Central memory CD4-positive, alpha-beta T cell (primary cell): ENCODE results near the gene ESAM.

Experiments used
- DNase-seq: peaks from one replicate; pipeline ENCODE4 v3.0.0; 2022

Gene ESAM

DNA sequence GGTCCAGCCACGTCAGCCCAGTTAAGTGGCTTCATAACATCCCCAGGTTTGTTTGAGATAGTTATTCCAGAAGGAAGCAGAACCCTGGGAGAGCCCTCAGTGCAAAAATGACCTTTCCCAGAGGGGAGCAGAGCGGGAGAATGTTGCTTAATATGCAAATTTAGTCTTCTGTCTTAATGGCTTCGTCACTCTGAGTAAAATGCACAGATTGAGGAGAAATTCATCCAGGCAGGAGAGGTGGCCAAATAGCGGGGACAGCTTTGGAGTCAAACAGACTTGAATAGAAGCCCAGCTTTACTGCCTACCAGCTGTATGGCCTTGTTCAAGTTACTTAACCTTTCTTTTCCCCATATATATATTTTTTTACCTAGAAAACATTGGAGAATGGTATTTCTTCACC lies 34.6 kb downstream of the ESAM start:
- no peak for DNase-seq

DNA sequence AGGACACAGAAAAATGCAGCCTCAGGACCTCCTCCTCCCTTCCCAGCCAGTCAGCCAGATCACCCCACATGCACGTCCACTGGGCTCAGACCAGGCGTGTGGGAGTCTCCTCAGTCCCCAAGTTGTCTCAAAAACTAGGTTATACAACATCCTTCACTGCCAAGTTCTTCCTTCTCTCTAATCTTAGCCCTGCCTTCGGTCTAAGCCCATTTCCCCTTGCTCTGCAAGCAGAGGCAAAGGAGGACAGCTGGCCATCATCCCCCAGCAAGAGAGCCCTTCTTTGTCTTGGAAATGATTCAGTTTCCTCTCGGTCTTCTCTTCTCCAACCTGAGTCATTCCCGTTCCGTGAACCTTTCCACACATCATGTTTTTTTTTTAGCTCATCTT lies 36.4 kb downstream of the ESAM start:
- DNase-seq = no peak

DNA sequence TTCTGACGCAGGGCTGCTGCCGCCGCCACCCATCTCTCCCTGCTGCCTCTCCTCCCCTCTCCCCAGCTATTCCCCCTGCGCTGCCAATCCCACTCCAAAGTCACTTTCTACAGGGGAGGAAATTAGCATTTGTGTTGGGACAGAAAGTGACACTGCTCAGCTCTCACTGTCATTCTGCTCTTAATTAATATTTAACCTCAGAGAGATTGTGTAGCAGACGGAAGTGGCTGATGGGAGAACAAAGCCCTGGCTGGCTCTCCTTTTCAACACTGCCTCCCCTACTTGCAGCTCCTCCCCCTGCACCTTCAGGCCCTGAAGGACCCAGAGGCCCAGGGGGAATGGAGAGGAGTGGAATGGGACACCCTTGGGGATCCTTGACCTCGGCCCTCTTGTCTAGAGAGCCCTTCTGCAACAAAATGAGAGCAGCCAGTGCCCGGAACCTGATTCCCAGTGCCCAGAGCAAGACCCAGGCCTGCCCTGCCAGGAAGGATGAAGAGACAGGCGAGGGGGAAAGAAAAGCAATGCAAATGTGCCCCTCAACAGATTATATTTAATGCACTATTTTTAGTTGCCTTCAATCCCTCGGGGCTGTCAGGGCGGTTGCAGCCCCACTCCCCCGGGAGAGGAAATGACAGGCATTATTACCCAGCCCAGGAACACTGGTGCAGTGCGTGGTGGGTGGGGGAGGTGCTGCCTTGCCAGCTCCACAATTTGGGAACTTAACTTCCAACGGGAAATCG lies 36.9 kb downstream of the ESAM start:
- DNase-seq = no peak

DNA sequence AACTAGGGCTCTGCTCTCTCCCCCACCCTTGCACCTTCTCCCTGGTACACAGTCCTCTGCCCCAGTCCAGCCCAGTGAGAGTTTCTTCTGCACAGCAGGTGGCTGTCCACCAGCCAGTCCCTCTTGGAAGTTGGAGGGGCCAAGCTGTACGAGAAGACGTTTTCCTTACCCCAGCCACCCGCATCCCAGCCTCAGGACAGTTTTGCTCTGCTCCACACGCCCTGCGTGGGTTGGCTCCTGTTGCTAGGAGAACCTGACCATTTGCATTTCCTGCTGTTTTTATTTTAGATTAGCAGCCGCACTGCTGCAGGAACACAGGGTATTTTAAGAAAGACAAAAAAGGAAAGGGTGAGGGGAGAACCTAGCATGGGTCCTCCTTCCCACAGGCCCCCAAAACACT lies 39.9 kb downstream of the ESAM start:
- DNase-seq = no peak

DNA sequence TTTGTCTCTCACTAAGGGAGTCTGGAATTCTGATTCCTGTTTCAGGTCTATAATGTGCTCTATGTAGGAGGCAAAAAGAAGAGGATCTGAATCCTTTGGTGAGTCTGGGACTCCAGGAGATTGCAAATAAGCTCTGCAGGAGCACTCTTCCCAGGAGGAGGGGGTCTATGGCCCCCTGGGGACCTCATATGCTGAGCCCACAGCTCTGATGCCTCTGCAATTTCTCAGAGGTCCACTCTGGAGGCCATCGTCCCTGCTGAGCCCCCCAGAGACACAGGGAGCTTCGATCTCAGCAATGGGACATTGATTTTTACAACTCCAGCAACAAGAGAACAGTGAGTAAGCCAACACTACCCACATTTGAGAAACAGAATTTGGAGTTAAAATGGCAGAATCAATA lies 42.6 kb downstream of the ESAM start:
- DNase-seq = no peak

DNA sequence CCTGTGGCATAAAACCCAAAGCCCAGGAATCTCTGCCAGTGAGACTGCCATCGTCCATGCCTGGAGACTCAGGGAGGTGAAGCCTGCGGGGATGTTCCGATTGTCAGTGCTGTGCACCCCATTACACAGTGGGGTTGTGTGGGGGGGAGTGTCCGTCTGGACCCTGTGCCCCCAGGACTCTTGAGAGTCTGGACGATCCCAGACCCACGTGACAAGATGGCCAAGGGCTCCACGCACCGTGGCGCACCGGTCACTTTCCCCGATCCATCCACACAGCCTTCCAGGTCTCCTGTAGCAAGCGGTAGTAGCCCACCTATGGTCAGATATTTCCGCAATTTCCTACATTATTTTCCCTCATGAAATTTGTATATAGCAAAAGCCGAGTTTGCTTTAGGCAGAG lies 43.3 kb downstream of the ESAM start:
- no peak for DNase-seq

DNA sequence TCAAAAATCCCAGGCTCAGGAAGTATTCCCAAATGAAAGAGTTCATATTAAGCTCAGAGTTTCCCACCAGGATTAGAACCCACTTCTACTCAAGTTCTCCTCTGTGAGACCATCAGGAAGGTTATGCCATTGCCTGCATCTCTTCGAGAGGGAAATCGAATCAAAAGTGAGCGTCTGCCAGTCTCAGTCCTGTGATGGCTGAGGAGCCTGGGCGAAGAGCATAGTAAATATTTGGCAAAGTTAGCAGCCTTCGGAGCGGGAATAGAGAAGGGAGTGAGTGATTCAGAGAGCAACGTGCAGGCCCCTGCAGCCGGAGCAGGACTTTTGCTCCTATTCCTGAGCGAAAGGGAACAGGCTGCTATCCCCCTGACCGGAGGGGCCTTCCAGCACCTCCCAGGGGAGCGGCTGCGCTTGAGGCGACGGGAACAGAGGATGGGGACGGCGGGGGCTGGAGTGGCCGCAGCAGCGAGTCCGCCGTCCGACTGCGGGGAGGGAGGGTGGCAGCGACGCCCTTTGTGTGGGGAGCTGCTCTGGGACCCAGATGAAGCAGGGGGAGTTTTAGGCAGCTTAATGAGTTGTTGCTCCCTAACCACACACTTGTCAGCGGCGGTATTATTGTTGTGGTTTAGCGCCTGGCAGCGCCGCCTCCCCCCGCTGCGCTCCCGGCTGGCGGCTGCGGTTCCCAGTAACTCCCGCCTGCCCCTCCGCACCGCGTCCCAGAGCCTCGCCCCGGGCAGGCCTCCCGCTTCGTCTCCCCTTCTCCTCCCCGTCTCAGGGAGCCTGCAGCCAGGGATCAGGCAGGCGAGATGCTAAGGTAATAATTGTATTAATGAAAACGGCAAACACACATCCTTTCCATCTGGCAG lies 44.1 kb downstream of the ESAM start:
- DNase-seq = peak; percentile 21

DNA sequence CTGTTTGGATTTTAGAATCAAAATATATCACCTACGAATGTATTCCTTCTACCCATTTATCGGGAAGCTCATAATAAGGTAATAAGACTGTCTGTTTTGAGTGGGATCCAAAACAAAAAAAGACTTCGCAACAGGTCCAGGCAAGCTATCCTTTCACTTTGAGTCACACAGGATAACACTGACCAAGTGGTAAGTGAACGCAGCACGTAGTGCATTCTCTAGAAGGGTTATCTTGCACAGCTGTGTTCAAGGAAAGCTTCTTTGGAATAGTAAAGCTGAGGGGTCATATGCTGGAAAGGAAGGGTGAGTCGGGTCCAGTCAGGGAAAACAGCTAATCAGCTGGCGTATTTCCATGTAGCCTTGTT lies 44.7 kb downstream of the ESAM start:
- DNase-seq = no peak

DNA sequence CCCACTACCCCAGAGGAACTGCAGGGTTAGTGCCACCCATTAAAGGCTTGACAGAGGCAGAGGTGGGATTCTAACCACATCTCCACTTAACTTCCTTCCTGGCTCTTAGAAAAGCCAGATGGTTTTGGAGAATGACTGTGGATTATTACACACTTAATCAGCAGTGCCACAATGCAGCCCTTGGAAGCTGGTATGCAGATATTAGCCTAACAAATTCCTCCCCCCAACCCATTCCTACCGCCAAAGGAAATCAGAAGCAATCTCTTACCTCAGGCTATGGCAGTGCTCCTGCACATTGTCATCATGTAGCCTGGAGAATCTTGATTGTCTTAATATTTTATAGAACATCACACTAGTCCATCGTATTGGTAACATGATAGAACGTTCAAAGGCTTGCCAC lies 45.5 kb downstream of the ESAM start:
- no peak for DNase-seq

DNA sequence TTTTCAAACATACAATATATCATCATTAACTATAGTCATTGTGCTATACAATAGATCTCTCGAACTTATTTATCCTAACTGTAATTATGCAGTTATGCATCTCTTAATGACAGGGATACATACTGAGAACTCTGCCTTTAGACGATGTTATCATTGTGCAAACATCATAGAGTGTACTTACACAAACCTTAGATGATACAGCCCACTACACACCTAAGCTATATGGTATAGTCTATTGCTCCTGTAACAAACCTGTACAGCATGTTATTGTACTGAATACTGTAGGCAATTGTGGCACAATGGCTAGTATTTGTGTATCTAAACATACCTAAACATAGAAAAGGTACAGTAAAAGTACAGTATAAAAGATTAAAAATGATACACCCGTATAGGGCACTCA lies 49.7 kb downstream of the ESAM start:
- no peak for DNase-seq

DNA sequence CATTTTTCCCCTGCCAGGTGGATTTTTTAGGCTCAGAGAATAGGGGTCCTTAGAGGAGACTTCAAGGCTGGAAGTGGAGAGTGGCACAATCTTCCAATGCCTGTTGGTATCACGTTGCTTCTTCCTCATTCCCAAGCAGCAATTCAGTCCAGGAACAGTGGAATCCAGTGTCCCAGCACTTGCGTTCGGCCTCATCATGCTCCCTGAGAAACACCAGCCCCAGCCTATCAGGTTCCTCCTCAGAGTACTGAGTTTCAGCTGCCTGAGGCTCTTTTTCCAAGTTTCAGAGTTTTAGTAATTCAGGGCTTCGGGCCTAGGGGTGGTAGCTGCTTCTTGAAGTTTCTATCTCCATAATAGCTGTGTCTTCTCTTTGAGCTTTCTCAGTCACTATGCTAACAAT lies 54.3 kb downstream of the ESAM start:
- no peak for DNase-seq
